ENCODE data around the gene TMEM178B. TPM values are rescaled to one million over a fixed set of nuclear protein-coding genes. Genes with fewer than 3 reads are reported as not detected.
A peak's percentile ranks its signal among the peaks of the same experiment; 100 is the strongest.

TMEM178B gene
- total and polyA plus RNA-seq, 7 donors: 0.13 to 4.8 (median 1.6) TPM

DNA sequence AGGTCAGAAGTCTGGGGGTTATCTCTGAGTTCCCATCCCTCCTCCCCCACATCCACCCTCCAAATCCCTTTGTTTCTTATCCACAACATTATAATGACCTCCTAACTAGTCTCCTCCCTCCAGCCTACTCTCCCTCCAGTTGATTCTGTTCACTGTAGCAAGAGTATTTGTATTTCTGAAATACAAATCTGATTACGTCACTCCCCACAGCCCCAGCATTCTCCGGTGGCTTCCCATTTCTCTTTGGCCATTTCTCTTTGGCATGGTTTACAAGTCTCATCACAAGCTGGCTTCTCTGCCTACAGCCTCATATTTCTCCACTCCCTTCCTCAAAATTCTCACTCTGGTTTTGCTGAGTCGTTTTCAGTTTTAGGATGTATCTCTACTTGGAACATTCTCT lies 34.5 kb upstream of the TMEM178B start:
- no peaks in the 10 kb centered on the region for H3K36me3 ChIP-seq (ENCODE audit: insufficient read depth in 1 of 2, low read depth in 1 of 2)
- H3K4me3 ChIP-seq: no peak overlapping the region
- TF ChIP-seq, protein P1, sequence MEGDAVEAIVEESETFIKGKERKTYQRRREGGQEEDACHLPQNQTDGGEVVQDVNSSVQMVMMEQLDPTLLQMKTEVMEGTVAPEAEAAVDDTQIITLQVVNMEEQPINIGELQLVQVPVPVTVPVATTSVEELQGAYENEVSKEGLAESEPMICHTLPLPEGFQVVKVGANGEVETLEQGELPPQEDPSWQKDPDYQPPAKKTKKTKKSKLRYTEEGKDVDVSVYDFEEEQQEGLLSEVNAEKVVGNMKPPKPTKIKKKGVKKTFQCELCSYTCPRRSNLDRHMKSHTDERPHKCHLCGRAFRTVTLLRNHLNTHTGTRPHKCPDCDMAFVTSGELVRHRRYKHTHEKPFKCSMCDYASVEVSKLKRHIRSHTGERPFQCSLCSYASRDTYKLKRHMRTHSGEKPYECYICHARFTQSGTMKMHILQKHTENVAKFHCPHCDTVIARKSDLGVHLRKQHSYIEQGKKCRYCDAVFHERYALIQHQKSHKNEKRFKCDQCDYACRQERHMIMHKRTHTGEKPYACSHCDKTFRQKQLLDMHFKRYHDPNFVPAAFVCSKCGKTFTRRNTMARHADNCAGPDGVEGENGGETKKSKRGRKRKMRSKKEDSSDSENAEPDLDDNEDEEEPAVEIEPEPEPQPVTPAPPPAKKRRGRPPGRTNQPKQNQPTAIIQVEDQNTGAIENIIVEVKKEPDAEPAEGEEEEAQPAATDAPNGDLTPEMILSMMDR (IDR thresholded peaks at IDR 0.05): no peak
- DNase-seq: no peak
- H3K27me3 ChIP-seq (ENCODE audit: insufficient read depth in 3 of 3, low read length in 2 of 3): no peaks in the 10 kb centered on the region
- ATAC-seq: no peak
- 30 to 72% (median 33%) methylated on average over 3 of the region's 3 CpGs for WGBS, 3 donors
- no peak overlapping the region for H3K27ac ChIP-seq
- no peaks in the 10 kb centered on the region for H3K9me3 ChIP-seq
- intact Hi-C loops (cut with DNase I): no loop called here
- no peaks in the 10 kb centered on the region for H3K4me1 ChIP-seq

DNA sequence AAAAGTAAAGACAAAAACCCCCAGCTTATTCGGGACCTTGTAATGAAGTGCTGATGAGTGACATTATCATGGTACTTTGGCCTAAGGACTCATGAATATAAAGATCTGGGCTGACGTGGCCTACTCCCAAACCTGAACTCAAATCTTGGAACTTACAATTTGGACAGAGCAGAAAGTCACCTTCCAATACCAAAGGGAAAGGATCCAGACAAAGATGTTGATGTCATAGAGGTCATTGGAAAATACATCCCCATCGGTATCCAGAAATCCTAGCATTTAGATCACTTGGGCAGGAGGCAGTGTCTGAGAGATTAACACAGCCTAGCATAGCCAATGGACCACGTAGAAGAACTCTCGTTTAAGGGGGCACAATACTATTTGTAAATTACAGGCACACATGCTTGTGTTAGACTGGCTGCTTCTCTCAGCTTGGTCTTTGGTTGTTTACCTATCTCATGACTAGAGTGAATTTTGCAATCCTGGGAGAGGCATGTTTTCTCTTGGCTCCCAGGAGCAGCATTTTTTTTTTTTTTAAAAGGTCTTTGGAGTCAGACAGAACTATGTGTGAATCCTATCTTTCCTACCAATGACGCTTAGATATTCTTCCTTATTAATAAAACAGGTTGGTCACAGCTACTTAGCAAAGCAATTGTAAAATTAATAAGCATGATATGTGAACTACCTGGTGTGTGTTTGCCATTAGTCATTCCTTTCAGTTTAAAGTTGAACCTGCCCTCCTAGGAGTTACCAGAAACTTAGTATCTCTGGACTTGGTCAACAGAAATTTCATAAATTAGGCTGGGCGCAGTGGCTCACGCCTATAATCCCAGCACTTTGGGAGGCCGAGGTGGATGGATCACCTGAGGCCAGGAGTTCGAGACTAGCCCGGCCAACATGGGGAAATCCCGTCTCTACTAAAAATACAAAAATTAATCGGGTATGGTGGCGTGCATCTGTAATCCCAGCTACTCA lies 31.4 kb upstream of the TMEM178B start:
- intact Hi-C loops (cut with DNase I): no loop called here
- TF ChIP-seq, protein P1 (IDR thresholded peaks at IDR 0.05): no peak
- ATAC-seq (no peak), DNase-seq (no peak)
- Histone ChIP-seq H3K36me3 (ENCODE audit: insufficient read depth in 1 of 2, low read depth in 1 of 2) (no peaks in the 10 kb centered on the region), H3K4me1 (no peaks in the 10 kb centered on the region), H3K27ac (no peak overlapping the region), H3K27me3 (ENCODE audit: insufficient read depth in 3 of 3, low read length in 2 of 3) (no peaks in the 10 kb centered on the region), H3K9me3 (no peaks in the 10 kb centered on the region), H3K4me3 (no peak overlapping the region)
- WGBS, 3 donors: 85 to 88% (median 85%) methylated on average over 14 of the region's 14 CpGs

GRCh38 chr7:141043616-141044015 lies 30.2 kb upstream of the TMEM178B start:
- H3K4me3 ChIP-seq: no peak overlapping the region
- H3K27me3 ChIP-seq (ENCODE audit: insufficient read depth in 3 of 3, low read length in 2 of 3): no peaks in the 10 kb centered on the region
- H3K4me1 ChIP-seq: no peaks in the 10 kb centered on the region
- intact Hi-C loops (cut with DNase I): no loop called here
- H3K9me3 ChIP-seq: no peaks in the 10 kb centered on the region
- no peak overlapping the region for H3K27ac ChIP-seq
- 75 to 80% (median 76%) methylated on average over 4 of the region's 4 CpGs for WGBS, 3 donors
- no peaks in the 10 kb centered on the region for H3K36me3 ChIP-seq (ENCODE audit: insufficient read depth in 1 of 2, low read depth in 1 of 2)
- DNase-seq: no peak
- TF ChIP-seq, protein P1 (IDR thresholded peaks at IDR 0.05): no peak
- ATAC-seq: no peak

DNA sequence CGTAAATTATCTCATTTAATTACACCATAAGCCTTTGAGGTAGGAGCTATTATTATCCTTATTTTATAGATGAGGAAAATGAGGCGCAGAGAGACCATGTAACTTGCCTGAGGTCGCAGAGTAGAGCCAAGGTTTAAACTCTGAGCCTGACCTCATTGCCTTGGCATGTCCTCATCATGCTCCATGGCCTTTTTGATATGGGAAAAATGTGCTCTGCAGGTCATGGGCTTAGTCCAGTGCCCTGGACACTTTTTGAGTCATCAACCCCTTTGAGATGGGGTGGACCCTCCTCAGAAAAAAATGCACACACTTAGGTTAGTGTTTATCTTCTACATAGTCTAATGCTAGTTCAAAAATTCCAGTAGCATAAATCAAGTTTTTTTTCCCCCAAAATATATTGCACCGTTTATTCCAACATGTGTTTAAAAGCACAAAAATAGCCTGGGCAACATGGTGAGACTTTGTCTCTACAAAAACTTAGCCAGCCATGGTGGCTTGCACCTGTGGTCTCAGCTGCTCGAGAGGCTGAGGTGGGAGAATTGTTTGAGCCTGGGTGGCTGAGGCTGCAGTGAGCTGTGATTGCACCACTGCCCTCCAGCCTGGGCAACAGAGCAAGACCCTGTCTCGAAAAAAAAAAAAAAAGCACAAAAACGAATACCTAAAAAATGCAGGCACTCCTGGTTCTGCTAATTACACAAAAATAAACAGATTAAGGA lies 28.6 kb upstream of the TMEM178B start:
- Histone ChIP-seq H3K4me1 (no peaks in the 10 kb centered on the region), H3K4me3 (no peak overlapping the region), H3K27ac (no peak overlapping the region), H3K9me3 (no peaks in the 10 kb centered on the region), H3K36me3 (ENCODE audit: insufficient read depth in 1 of 2, low read depth in 1 of 2) (no peaks in the 10 kb centered on the region), H3K27me3 (ENCODE audit: insufficient read depth in 3 of 3, low read length in 2 of 3) (no peaks in the 10 kb centered on the region)
- TF ChIP-seq, protein P1 (IDR thresholded peaks at IDR 0.05): no peak
- 37 to 52% (median 47%) methylated on average over 7 of the region's 7 CpGs for WGBS, 3 donors
- DNase-seq: no peak
- intact Hi-C loops (cut with DNase I): no loop called here
- peak in 2 of 4 donors; percentile 49 to 64 for ATAC-seq

All from psoas muscle (tissue), 8 donors.